NOMO-1 treated with dmso at 0.1 percent for 144 hours (cell line): ENCODE results near the gene B4GALT5.
A peak's percentile ranks its signal among the peaks of the same experiment; 100 is the strongest.
"Not testable (repeated sequence)": the region's sequence is repeated elsewhere in the genome, so short reads cannot be mapped to it uniquely, and the experiment has no call there.

ENCODE experiments used
- DNase-seq: peaks from one replicate; lab custom pipeline; 2025; ENCODE audit not compliant: unreplicated experiment; lab: John Stamatoyannopoulos, UW

The B4GALT5 gene

DNA sequence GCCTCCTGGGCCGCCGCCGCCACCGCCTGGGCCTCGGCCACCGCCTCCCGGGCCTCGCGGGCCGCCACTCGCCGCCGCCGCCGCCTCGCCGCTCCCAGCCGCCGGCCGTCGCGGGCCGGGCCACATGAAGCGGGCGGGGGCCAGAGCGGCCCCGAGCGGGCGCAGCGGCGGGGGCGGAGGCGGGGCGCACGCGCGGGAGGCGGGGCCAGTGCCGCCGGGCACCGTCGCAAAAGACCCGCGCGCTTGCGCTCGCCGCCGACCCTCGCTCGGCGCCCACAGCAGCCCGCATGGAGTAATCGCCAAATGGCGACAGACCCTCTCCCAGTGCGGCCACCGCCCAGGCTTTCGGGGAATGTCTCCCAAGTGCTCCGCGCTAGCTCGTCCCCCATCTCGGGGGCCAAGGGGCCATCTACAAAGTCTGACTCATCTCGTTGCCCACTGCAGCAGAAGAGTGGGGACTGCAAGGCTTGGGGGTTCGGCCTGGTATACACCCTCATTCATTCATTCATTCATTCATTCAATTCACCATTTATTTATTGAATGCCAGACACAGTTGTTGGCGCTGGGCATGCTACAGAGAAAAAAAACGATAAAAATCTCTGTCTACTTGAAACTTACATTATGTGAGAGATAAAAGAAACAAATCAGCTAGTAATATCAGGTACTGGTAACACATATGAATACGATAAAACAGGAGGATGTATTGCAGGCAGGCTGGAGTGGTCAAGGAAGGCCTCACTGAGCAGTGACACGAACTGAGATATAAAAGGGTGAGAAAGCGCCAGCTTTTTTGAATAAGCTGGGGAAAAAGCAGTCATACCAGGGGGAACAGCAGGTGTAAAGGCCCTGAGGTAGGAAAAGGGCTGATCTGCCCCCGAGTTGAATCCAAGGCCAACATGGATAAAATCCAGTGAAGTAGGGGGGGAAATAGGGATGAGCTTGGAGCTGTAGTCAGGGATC is at the start of gene B4GALT5:
Gene B4GALT5, minus strand, starts transcription at position 126 of the 960 bp plus-strand sequence. CDS start 188 bp downstream, outside the sequence.
- DNase-seq, result peak; percentile 67

DNA sequence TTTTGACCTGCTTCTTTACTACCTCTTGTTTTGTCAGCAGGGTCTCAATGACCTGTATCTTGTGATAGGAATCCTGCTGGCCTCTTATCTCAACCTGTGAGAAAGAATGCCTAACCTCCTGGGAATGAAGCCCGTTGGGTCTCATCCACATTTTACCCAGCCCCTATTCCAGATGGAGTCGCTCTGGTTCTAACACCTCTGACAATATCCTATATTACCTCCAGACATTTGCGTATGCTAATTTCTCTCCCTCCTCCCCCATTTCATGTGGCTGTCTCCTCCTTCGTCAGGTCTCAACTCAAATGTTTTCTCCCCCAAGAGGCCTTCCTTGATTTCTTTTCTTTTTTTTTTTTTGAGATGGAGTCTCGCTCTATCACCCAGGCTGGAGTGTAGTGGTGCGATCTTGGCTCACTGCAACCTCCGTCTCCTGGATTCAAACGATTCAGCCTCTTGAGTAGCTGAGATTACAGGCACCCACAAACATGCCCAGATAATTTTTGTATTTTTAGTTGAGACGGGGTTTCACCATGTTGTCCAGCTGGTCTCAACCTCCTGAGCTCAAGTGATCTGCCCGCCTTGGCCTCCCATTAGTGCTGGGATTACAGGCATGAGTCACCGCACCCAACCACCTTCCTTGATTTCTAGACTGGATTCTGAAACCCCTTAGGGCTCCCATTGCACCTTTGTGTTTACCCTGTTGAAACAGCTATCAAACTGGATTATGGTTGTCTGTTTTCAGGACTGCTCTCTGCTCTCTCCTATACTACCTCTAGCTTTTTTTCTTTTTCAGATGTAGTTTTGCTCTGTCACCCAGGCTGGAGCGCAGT is 49.5 kb upstream of the B4GALT5 start:
- DNase-seq, result no peak

DNA sequence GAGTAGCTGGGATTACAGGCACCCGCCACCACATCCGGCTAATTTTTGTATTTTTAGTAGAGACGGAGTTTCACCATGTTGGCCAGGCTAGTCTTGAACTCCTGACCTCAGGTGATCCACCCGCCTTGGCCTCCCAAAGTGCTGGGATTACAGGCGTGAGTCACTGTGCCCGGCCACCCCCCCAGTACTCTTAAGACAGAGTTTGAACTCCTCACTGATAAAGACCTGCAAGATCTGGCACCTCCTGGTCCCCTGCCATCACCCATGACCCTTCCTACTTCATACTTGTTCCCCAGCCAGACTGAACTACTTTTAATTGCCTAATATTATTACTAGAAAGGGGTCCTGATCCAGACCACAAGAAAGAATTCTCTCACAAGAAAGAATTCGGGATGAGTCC is 48.2 kb upstream of the B4GALT5 start:
- DNase-seq, result not testable (repeated sequence)

DNA sequence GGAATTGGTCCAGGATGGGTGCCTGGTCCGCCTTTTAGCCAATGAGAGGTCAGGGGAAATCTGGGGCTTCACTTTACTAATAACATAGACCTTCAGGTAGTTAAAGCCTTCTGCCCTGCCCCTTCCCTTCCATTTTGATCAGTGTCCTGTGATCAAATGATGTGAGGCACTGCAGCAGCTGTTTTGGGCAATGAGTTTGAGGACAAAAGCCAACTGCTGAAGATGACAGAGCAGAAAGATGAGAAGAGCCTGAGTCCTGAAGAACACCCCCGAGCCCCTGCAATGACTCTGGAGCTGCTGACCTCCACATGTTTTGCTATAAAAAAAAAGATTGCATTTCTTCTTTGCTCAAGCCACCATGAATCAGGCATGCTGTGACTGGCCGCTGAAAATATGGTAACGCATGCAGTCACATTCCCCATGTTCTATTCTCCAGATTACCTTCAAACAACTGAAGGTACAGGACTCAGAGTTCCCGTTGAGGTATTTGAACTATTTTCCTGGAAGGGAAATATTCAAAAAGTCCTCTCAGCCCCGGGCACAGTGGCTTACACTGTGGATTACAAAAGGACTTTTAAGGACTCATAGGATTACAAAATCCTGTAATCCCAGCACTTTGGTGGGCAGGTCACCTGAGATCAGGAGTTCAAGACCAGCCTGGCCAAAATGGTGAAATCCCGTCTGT is 45.7 kb upstream of the B4GALT5 start:
- DNase-seq, result no peak

- no peak for DNase-seq
These were observed 45.1 kb upstream of the B4GALT5 start for GRCh38 chr20:49758781-49759180.

DNA sequence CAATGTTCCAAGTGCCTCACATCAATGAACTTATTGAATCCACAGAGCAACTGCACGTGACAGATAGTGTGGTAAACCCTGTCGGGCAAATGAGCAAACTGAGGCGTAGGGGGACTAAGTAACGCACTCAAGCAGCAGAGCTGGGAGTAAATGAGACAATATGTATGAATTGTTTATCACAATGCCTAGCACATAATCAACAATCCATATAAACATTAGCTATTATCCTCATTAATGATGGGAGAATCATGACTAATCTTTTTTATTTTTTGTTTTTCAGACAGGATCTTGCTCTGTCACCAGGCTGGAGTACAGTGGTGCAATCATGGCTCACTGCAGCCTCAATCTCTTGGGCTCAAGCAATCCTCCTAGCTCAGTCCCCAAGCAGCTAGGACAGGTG is 43.9 kb upstream of the B4GALT5 start:
- no peak for DNase-seq

DNA sequence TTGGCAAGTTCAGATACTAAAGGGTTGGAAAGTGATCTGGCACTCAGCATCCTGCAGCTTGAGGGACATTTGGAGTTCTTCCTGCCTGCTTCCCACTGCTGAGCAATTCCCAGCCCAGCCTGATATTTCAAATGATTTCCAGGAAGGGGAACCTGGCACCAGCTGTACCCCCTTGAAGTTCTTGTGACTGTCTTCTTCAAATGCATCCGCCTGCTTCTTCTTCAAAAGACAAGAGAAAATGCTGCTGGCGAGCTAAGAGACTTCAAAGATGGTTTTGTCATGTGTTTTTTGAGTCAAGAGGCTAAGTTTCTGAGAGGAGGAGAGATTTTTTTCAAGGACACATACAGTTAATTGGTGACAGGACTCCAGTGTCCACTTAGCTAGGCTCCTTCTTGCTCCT is 42.6 kb upstream of the B4GALT5 start:
- DNase-seq, result no peak

GRCh38 chr20:49754596-49754995 is 40.9 kb upstream of the B4GALT5 start:
- no peak for DNase-seq

DNA sequence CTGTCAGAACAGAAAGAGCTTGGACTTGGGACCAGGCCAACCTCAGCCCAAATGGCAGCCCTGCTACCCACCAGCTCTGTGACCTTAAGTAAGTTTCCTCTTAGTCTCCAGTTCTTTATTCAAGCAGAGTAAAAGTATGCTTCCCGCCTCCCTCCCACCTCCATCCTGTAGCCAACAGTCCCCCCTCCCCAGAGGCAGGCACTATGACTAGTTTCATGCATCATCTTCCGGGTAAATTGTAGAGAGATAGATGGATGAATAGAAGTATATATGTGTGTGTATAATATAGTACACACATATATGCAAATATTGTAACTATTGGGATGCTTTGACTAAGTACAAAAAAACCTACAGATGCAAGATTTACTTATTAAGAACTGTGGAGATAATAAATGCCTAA is 39.5 kb upstream of the B4GALT5 start:
- no peak for DNase-seq

GRCh38 chr20:49752201-49752903 is 38.7 kb upstream of the B4GALT5 start:
- no peak for DNase-seq

DNA sequence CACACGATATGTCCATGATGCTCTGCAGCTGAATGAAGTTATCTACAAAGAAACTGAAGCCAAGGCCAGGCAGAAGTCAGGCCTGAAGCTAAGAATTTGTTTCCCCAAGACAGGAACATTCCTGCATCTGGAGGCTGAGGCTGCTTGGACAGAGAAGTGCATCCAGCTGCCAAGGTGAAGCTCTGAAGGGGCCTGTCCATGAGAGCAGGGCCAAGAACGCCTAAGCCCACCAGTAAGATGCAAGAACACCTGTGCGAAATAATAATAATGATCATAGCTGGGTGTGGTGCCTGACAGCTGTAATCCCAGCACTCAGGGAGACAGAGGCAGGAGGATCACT is 37.7 kb upstream of the B4GALT5 start:
- no peak for DNase-seq

GRCh38 chr20:49750611-49751396 is 37.1 kb upstream of the B4GALT5 start:
- no peak for DNase-seq

DNA sequence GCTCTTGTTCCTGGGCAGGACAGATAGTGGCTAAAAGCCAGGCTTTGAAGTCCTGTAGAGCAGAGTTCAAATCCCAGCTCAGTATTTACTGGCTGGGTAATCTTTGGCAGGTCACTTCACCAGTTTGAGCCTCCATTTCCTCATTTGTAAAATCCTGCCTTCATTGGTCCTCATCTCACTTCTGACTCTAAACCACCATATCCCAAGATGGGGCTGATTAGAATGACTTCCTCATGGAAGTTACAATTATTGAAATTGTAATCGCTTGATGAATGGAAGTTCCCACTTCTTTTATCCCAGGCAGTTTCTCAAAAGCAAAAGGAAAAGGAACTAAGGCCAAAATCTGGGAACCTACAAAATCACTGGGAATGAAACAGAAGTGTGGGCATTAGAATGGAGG is 35.9 kb upstream of the B4GALT5 start:
- no peak for DNase-seq

DNA sequence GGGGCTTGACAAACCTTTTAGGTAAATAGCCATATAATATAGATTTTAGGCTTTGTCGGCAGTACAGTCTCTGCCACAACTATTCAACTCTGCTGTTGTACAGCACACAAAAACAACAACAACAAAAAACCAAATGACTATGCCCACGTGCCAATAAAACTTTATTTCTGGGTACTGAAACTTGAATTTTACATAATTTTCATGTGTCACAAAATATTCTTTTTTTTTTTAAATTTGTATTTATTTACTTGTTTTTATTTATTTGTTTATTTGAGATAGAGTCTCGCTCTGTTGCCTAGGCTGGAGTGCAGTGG is 34.8 kb upstream of the B4GALT5 start:
- no peak for DNase-seq

GRCh38 chr20:49747707-49748524 is 34.2 kb upstream of the B4GALT5 start:
- no peak for DNase-seq

GRCh38 chr20:49742948-49743347 is 29.3 kb upstream of the B4GALT5 start:
- no peak for DNase-seq

- DNase-seq, result no peak
These were observed 28.3 kb upstream of the B4GALT5 start for GRCh38 chr20:49741977-49742376.

- DNase-seq, result no peak
These were observed 27.1 kb upstream of the B4GALT5 start for GRCh38 chr20:49740807-49741206.

DNA sequence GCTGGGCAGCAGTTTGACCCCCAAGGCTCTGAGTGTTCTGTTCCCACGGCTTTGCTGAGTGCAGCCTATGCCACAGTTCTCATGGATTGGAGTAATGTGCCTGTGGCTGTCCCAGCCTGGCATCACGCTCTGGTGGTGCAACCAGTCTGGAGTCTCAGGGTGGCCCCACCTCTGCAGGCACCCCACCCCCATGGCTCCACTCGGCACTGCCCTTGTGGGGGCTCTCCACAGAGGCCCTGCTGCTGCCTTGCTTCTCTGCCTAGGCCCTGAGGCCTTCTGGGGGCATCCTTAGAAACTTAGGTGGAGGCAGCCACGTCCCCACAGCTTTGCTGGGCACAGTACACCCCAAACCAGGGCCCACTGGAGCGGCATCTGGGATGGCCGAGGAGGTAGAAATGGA is 25.4 kb upstream of the B4GALT5 start:
- no peak for DNase-seq
